HL-60 (cell line): ENCODE data around the gene UGT2B7.

ENCODE experiments used
- DNase-seq, 2 experiments: peaks; one replicate each; pipeline ENCODE4 v3.0.0-alpha.2; 2010 to 2020; ENCODE audit warnings: low read depth in 1 of 2, low spot score in 1 of 2
- H3K27ac ChIP-seq: fragments of 250-450 bp; sonication (Bioruptor Pico); replicated peaks from 2 replicates; pipeline ENCODE4 v1.5.1; 2020; ENCODE audit warnings: mild to moderate bottlenecking, moderate library complexity
- H3K27me3 ChIP-seq: fragments of 250-450 bp; sonication (Bioruptor Pico); 2 replicates; pipeline ENCODE4 v1.5.1; 2021; ENCODE audit warnings: mild to moderate bottlenecking, moderate library complexity; ENCODE audit not compliant: insufficient read depth, poor library complexity, severe bottlenecking
- H3K4me3 ChIP-seq: replicated peaks from 2 replicates; pipeline ENCODE4 v1.5.1; 2011; ENCODE audit warnings: mild to moderate bottlenecking, control low read depth, low read length; ENCODE audit not compliant: insufficient read depth
- CTCF ChIP-seq: IDR thresholded peaks from one replicate; pipeline ENCODE4 v1.5.1; 2011; ENCODE audit warnings: low read length, control low read depth, inconsistent platforms; ENCODE audit not compliant: insufficient read depth
- GABPA ChIP-seq: IDR thresholded peaks from 2 replicates; pipeline ENCODE4 v1.6.1; 2012; ENCODE audit warnings: low read depth
- POLR2AphosphoS5 ChIP-seq: IDR thresholded peaks from 2 replicates; pipeline ENCODE4 v1.6.1; 2012; ENCODE audit warnings: low read depth
- REST ChIP-seq: IDR thresholded peaks from 2 replicates; pipeline ENCODE4 v1.6.1; 2012; ENCODE audit warnings: low read depth; ENCODE audit not compliant: insufficient replicate concordance
- SPI1 ChIP-seq: IDR thresholded peaks from 2 replicates; pipeline ENCODE4 v1.6.1; 2012; ENCODE audit warnings: low read depth, mild to moderate bottlenecking, borderline replicate concordance

Gene UGT2B7

GRCh38 chr4:69115851-69116213 lies 19.6 kb downstream of the UGT2B7 start:
- no peak for DNase-seq
- H3K4me3 ChIP-seq = no peak overlapping the region
- TF ChIP-seq POLR2AphosphoS5 = no peak
- TF ChIP-seq CTCF = no peak
- TF ChIP-seq SPI1 = no peak
- H3K27me3 ChIP-seq = no peaks in the 10 kb centered on the region
- H3K27ac ChIP-seq = no peak overlapping the region

DNA sequence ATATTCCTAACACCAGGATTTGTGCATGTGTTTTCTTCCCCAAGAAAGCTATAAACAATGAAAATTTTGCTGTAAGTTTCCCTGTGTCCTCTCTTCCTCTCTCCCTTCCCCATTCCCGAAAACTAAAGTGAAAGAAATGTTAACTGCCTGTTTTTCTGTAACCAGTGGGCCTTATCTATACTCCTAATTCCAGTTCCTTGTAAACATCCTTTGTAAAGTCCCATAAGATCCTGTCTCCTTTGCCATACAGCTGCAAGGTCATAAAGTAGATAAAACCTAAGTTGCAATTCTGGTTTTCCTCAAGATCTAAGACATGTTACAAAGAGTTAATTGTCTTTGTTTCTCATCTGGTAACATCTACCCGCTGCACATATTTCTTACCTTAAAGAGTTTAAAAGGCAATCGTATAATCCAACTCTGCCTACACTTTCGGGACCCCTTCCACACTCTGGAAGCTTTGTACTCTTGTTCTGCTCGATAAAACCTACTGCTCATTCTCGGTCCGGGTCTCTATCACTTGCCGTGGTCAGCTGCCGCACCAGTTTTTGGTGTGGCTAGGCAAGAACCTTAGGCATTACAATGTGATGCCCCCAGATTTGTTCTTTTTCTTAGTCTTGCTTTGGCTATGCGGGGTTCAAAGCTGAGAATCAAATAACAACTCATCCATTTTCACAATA lies 20.5 kb downstream of the UGT2B7 start:
- DNase-seq = no peak
- Histone ChIP-seq H3K27ac (no peak overlapping the region), H3K4me3 (no peak overlapping the region), H3K27me3 (no peaks in the 10 kb centered on the region)
- no peak for TF ChIP-seq SPI1
- no peak for TF ChIP-seq GABPA
- TF ChIP-seq POLR2AphosphoS5 = no peak
- TF ChIP-seq REST = no peak
- TF ChIP-seq CTCF = no peak

GRCh38 chr4:69120870-69121269 lies 24.6 kb downstream of the UGT2B7 start:
- DNase-seq = no peak
- Histone ChIP-seq H3K4me3 (no peak overlapping the region), H3K27me3 (no peaks in the 10 kb centered on the region), H3K27ac (no peak overlapping the region)
- TF ChIP-seq CTCF = no peak
- TF ChIP-seq REST = no peak
- no peak for TF ChIP-seq GABPA
- no peak for TF ChIP-seq SPI1
- TF ChIP-seq POLR2AphosphoS5 = no peak

- H3K4me3 ChIP-seq = no peak overlapping the region
- H3K27ac ChIP-seq = no peak overlapping the region
- TF ChIP-seq CTCF (no peak), POLR2AphosphoS5 (no peak), GABPA (no peak), SPI1 (no peak), REST (no peak)
- no peak for DNase-seq
- no peaks in the 10 kb centered on the region for H3K27me3 ChIP-seq
These were observed 26.2 kb downstream of the UGT2B7 start for GRCh38 chr4:69122476-69122875.
